Activated T-cell treated with anti-CD3 and anti-CD28 coated beads for 24 hours (primary cell): ENCODE measurements around the gene FBXL17.

Source experiments
- DNase-seq: peaks from one replicate; pipeline ENCODE4 v3.0.0-alpha.2; 2020; ENCODE audit warnings: low read depth

The FBXL17 gene

GRCh38 chr5:107915176-107915812, 466.6 kb downstream of the FBXL17 start:
- DNase-seq: no peak

DNA sequence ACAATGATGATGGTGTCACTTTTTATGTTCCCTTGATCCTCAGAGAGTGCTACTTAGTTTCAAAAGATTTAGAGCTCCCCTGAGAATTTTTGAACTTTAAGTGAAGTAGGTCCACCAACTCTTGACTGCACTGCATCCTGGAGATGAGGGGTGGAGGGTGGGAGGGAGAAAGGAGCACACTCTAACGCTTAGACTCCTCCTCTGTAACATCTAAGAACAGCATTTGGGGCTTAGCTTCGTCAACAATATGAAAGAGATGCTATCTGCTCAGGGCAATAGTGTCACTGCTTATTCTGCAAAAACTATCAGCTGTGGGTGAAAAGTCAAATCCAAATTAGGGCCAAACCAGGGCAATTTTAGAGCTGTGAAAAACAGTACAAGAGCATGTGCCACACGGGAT, 468.4 kb downstream of the FBXL17 start:
- DNase-seq: no peak

- DNase-seq: no peak
These were observed 481.2 kb downstream of the FBXL17 start for GRCh38 chr5:107900721-107901120.

- DNase-seq: no peak
These were observed 487.5 kb downstream of the FBXL17 start for GRCh38 chr5:107894361-107894760.

DNA sequence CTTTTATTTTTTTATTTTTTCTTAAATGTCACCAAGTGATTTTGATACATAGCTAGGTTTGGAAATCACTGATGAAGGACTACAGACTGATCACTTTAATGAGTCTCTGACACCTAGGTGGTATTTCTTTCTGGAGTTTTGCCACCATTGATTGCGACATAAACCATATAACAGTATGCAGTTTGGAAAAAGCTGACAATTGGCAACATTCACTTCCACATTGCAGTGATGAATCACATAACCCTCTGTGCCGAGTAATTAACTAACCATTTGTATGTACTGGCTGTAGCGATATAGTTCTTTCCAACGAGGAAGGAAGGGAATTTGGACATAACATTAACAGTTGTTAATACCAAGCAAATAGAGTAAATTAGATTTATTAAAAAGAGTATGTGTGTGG, 488.3 kb downstream of the FBXL17 start:
- no peak for DNase-seq

GRCh38 chr5:107889387-107889786, 492.5 kb downstream of the FBXL17 start:
- no peak for DNase-seq

DNA sequence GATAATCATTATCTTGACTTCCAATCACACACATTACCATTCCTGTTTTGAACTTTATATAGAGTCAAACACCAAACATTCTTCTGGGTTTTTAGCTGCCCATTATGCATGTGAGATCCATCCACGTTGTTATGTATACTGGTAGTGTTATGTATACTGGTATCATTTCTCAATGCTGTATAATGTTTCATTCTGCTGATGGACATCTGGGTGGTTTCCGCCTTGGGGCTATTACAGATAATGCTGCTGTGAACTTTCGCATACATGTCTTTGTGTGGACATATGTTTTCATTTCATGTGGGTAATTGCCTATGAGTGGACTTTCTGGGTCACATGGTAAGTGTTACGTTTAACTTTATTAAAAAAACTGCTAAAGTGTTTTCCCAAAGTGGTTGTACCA, 493.4 kb downstream of the FBXL17 start:
- no peak for DNase-seq

- DNase-seq: no peak
These were observed 494.5 kb downstream of the FBXL17 start for GRCh38 chr5:107887166-107887943.

- DNase-seq: no peak
These were observed 496.3 kb downstream of the FBXL17 start for GRCh38 chr5:107885601-107886000.

GRCh38 chr5:107884871-107885270, 497.0 kb downstream of the FBXL17 start:
- DNase-seq: no peak

GRCh38 chr5:107878661-107879060, 503.2 kb downstream of the FBXL17 start:
- DNase-seq: no peak

DNA sequence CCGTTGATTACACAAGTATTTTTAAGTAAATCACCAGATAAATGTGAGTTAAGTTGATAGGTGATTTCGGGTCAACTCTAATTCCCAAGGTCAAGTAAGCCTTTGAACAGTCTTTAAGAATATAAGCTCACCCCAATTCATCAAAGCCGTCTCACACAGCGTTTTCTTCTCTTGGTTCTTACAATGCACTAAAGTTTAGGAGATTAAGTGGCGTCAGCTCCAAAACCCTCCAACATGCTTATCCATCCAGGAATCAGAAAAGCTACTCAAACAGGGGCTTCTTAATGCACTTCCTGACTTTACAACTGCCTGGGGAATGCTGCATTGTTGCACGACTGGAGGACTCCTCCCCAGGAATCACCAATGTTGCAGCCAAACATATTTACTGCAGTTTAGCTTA, 505.0 kb downstream of the FBXL17 start:
- no peak for DNase-seq

- no peak for DNase-seq
These were observed 505.6 kb downstream of the FBXL17 start for GRCh38 chr5:107876261-107876660.

GRCh38 chr5:107875833-107876232, 506.1 kb downstream of the FBXL17 start:
- no peak for DNase-seq

GRCh38 chr5:107874795-107875194, 507.1 kb downstream of the FBXL17 start:
- no peak for DNase-seq

DNA sequence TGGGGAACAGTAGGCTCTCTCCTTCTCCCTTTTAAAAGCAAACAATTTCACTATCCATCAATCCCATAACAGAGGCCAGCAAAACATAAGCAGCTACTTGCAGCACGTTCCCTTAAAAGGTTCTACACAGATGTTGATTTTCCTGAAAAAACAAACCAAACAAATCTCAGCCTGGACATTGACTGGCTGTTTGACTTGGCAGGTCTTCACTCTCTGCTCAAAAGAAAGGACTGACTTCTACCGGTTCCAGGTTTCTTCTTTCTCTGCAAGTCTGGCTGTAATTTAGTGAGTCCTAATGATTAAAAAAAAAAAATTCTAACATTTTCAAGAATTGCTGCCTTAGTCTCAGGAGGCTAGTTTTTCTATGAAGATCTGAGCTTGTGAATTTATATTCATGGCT, 508.0 kb downstream of the FBXL17 start:
- DNase-seq: no peak

DNA sequence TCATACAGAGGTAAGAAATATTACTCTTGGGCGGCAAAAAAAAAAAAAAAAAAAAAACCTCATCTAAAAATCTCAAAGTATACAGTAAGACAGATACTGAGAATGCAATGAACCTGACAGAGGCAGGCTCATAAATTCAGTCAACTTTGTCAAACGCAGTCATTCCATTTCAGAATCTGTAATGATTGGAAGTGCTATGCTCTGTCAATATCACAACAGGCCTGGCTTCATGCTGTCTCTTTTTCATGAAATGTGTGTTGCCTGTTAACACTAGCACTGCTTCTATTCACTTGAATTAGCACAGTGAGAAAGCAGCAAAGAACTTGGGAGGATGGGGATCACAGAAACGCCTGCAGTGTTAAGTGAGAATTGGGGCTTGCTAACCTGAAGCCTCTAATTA, 510.9 kb downstream of the FBXL17 start:
- DNase-seq: no peak

DNA sequence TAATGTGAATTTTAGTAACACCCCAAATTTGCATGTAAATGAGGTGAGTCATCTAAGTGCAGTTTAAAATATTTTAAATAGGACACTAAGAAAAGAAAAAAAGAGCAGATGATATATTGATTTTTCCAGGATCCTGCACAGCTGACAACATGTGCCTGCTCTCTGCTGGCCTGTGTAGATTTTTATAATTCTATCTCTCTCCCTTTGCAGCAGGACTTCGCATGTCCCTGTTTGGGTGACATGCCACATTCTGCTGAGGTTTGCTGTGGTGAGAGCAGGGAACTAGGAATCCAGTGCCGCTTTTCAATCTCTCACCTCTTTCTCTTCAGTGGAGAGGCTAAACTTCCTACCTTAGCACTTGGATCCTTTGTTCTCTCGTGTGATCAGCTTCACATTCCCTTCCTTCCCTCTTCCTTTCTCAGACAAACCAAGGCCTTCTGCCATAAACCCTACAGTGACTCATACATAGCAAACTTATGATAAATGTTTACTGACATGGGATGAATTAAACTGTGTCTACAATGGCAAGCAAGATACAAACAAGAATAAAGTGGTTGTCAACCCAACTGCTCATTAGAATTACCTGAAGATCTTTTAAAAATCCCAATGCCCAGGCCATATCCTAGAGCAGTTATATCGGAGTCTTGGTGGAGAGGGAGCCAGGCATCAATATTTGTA, 512.3 kb downstream of the FBXL17 start:
- no peak for DNase-seq

- no peak for DNase-seq
These were observed 513.1 kb downstream of the FBXL17 start for GRCh38 chr5:107868650-107869409.

- no peak for DNase-seq
These were observed 514.6 kb downstream of the FBXL17 start for GRCh38 chr5:107867266-107867665.

- DNase-seq: no peak
These were observed 517.1 kb downstream of the FBXL17 start for GRCh38 chr5:107864793-107865192.

DNA sequence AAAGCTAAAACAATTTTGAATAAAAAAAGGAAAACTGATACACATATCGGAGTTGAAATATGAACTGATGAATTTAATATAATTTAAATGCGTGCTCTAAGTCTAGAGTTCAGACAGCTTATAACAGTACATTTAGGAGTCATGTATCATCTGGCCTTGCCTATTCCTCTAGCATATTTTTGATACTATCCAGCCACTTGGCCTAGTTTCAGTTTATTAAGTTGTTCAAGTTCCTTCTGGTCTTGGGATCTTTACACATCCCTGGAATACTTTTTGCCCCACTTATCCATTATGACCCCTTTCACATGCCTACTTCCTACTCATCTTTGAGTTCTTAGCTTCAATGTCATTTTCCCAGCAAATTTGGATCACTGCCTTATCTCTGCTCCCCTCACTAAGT, 518.8 kb downstream of the FBXL17 start:
- no peak for DNase-seq

DNA sequence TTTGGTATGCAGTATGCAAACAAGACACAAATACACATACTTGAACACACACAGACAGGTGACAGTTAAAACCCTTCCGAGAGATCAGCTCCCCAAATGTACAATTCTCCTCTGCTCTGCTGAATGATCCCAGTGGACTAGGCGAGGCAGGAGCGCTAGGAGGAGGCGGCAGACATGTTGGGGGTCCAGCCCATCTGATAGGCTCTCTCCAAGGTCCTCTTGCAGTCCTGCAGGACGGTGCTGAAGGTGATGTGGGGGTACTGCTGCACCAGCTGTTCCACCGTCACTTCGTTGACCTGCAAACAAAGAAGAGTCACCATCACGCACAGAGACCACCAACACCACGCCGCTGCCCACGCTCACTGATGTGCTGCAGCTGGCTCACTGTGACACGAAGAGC, 520.3 kb downstream of the FBXL17 start:
- no peak for DNase-seq
